Chondrocyte (in vitro differentiated cells): ENCODE results near the gene EDC3. TPM values are rescaled to one million over a fixed set of nuclear protein-coding genes. Genes with fewer than 3 reads are reported as not detected.
A peak's percentile ranks its signal among the peaks of the same experiment; 100 is the strongest.

Experiments used
- DNase-seq: peaks from one replicate; pipeline ENCODE4 v3.0.0; 2021; ENCODE audit warnings: mixed read lengths, low spot score
- H3K27ac Mint-ChIP-seq: one replicate; pipeline ENCODE4 v1.8.0; 2021; ENCODE audit warnings: mild to moderate bottlenecking, moderate library complexity, mixed read lengths; ENCODE audit not compliant: unreplicated experiment
- H3K27me3 Mint-ChIP-seq: 2 replicates; pipeline ENCODE4 v1.8.0; 2021; ENCODE audit warnings: low read depth, mixed read lengths
- H3K36me3 Mint-ChIP-seq: 2 replicates; pipeline ENCODE4 v1.8.0; 2021; ENCODE audit warnings: low read depth, mixed read lengths
- H3K4me1 Mint-ChIP-seq: 2 replicates; pipeline ENCODE4 v1.8.0; 2021; ENCODE audit warnings: low read depth, mild to moderate bottlenecking, mixed read lengths
- H3K4me3 Mint-ChIP-seq: one replicate; pipeline ENCODE4 v1.8.0; 2021; ENCODE audit warnings: mild to moderate bottlenecking, moderate library complexity, mixed read lengths; ENCODE audit not compliant: unreplicated experiment
- H3K9me3 Mint-ChIP-seq: 2 replicates; pipeline ENCODE4 v1.8.0; 2021; ENCODE audit warnings: low read depth, mixed read lengths
- CTCF ChIP-seq: fragments of 200-600 bp; sonication (generic); IDR thresholded peaks from 2 replicates; pipeline ENCODE4 v1.5.0; 2021; ENCODE audit warnings: antibody characterized with exemption, mild to moderate bottlenecking, moderate library complexity
- total RNA-seq: library from RNA; stranded (reverse); gene quantifications from 3 replicates; pipeline ENCODE4 v1.2.1, GENCODE V29; 2021

The EDC3 gene
- total RNA-seq, 1 donor from 2014 or later: 32.8 TPM

DNA sequence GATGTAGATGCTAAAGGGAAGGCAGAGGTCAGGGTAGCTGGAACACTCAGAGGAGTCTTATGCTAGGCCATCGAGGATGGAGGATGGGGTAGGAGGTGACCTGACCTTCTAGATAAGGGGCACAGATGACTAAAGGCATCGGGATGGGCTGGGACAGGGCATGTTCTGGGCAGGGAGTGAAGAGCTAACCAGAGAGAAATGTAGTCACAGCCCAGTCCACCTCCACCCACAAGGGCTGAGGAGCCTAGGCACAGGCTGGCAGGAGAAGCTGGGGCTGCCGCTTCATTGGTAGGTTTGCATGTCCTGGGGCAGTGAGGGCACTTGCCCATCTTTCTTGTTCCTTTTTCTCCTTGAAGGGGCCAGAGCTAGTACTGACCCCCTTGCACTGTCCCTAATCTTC, 67.6 kb downstream of the EDC3 start:
- Mint-ChIP-seq H3K27me3 (no peaks in the 10 kb centered on the region), H3K4me3 (no peak overlapping the region), H3K4me1 (no peaks in the 10 kb centered on the region), H3K36me3 (peaks cover 22% of the 10 kb centered on the region), H3K27ac (peak overlapping the region; percentile 27), H3K9me3 (no peaks in the 10 kb centered on the region)
- no peak for TF ChIP-seq CTCF
- DNase-seq: no peak

DNA sequence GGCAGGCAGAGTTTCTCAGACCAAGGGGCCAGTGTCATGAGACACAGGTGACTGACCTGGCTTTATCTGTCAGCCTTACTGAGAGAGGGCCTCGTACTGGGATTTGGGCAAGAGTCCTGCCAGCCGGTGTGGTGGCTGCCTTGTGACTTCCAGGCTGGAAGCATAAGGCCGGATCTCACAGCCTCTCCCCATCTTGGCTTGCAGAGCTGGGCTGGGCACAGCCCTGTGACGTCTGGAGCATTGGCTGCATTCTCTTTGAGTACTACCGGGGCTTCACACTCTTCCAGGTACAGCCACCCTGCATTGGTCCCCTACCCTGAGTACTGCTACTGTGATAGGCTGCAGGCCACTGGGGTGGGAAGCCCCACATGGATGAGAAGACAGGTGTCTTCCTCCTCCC, 68.1 kb downstream of the EDC3 start:
- no peak for DNase-seq
- no peaks in the 10 kb centered on the region for H3K27me3 Mint-ChIP-seq

GRCh38 chr15:74626752-74627692, 68.8 kb downstream of the EDC3 start:
- Mint-ChIP-seq H3K9me3 (no peaks in the 10 kb centered on the region), H3K27me3 (no peaks in the 10 kb centered on the region), H3K36me3 (peaks cover 26% of the 10 kb centered on the region), H3K4me3 (no peak overlapping the region), H3K27ac (no peak overlapping the region), H3K4me1 (no peaks in the 10 kb centered on the region)
- no peak for TF ChIP-seq CTCF
- no peak for DNase-seq

More for the DNA sequence above, 68.1 kb downstream of the EDC3 start:
- Mint-ChIP-seq H3K9me3 (no peaks in the 10 kb centered on the region), H3K27ac (no peak overlapping the region), H3K4me1 (no peaks in the 10 kb centered on the region), H3K4me3 (no peak overlapping the region), H3K36me3 (peaks cover 22% of the 10 kb centered on the region)
- no peak for TF ChIP-seq CTCF

DNA sequence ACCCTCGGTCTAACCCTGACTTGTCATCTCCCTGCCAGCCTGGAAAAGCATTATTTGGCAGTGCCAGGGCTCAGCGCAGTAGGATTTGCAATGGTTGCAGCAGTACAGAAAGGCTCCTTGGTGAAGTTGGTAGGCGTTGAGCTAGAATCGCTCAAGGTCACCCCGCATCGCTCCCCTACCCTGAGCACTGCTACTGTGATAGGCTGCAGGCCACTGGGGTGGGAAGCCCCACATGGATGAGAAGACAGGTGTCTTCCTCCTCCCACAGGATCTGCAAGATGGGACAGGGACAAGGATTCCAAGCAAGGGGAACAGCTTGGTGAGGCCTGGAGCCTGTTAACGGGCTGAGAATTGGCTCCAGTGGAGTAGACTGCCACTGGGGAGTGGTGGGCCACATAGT, 69.5 kb downstream of the EDC3 start:
- no peaks in the 10 kb centered on the region for H3K4me1 Mint-ChIP-seq
- peaks cover 30% of the 10 kb centered on the region for H3K36me3 Mint-ChIP-seq
- no peaks in the 10 kb centered on the region for H3K9me3 Mint-ChIP-seq
- TF ChIP-seq CTCF: no peak
- no peak overlapping the region for H3K4me3 Mint-ChIP-seq
- H3K27ac Mint-ChIP-seq: no peak overlapping the region
- no peaks in the 10 kb centered on the region for H3K27me3 Mint-ChIP-seq
- no peak for DNase-seq

GRCh38 chr15:74625693-74626092, 70.1 kb downstream of the EDC3 start:
- DNase-seq: no peak
- no peaks in the 10 kb centered on the region for H3K9me3 Mint-ChIP-seq
- no peak overlapping the region for H3K4me3 Mint-ChIP-seq
- H3K27me3 Mint-ChIP-seq: no peaks in the 10 kb centered on the region
- no peak for TF ChIP-seq CTCF
- peaks cover 33% of the 10 kb centered on the region for H3K36me3 Mint-ChIP-seq
- H3K27ac Mint-ChIP-seq: no peak overlapping the region
- peaks cover 4% of the 10 kb centered on the region for H3K4me1 Mint-ChIP-seq
